GM12878 (cell line): ENCODE measurements around the gene XIAP. TPM values are rescaled to one million over a fixed set of nuclear protein-coding genes. Genes with fewer than 3 reads are reported as not detected.

ENCODE experiments used
- ATAC-seq: fragments of 200-7000 bp; cut with Tn5 transposase; 3 replicates; pipeline ENCODE4 v1.9.1; 2020; ENCODE audit warnings: mild to moderate bottlenecking, moderate library complexity
- BruUV-seq: library from RNA; stranded (reverse); fragments of 400-500 nt; replicated peaks from 2 replicates; lab custom pipeline; 2021; lab: Mats Ljungman, UMichigan
- CTCF ChIA-PET: fragments of 300-600 bp; sonication (Branson Sonifier 250); formaldehyde crosslinking; extraction: SDS; loops from one replicate; lab custom pipeline; 2021; ENCODE audit warnings: inconsistent platforms; lab: Yijun Ruan, JAX
- POLR2A ChIA-PET: fragments of 350-600 bp; formaldehyde crosslinking; extraction: SDS; loops from one replicate; lab custom pipeline; 2021; ENCODE audit warnings: inconsistent platforms; lab: Charles Lee
- RAD21 ChIA-PET: fragments of 300-600 bp; sonication (Branson Sonifier 250); formaldehyde crosslinking; loops from one replicate; lab custom pipeline; 2023; ENCODE audit warnings: antibody characterized with exemption; ENCODE audit not compliant: unreplicated experiment; lab: Charles Lee
- SMC1A ChIA-PET: fragments of 300-600 bp; sonication (Branson Sonifier 250); formaldehyde crosslinking; loops from one replicate; lab custom pipeline; 2023; ENCODE audit not compliant: unreplicated experiment, uncharacterized antibody; lab: Charles Lee
- DNase-seq: peaks from one replicate; pipeline ENCODE4 v3.0.0-alpha.2; 2011; ENCODE audit warnings: low read depth, low spot score
- FAIRE-seq: peaks from 3 replicates; lab custom pipeline; 2011; peaks lifted over from hg19 to GRCh38; lab: Jason Lieb, UNC
- H2AFZ ChIP-seq: 2 replicates; pipeline ENCODE4 v1.6.0; 2011; ENCODE audit warnings: low read depth, low read length, control low read depth; ENCODE audit not compliant: control insufficient read depth
- H3K27ac ChIP-seq: 2 replicates; pipeline ENCODE4 v1.5.1; 2011; ENCODE audit warnings: control low read depth; ENCODE audit not compliant: control insufficient read depth, insufficient read depth
- H3K27me3 ChIP-seq, 2 experiments: replicated peaks in 1 of 2; 2 replicates each; pipeline versions ENCODE4 v1.6.0 to v1.6.1; 2011; ENCODE audit warnings: low read length in 1 of 2; ENCODE audit not compliant: control insufficient read depth in 2 of 2, insufficient read depth in 2 of 2
- H3K36me3 ChIP-seq, 2 experiments: 2 replicates each; pipeline ENCODE4 v1.5.1; 2011; ENCODE audit warnings: low read length in 1 of 2; ENCODE audit not compliant: control insufficient read depth in 2 of 2, insufficient read depth in 2 of 2
- H3K4me1 ChIP-seq: 2 replicates; pipeline ENCODE4 v1.6.1; 2011; ENCODE audit warnings: mild to moderate bottlenecking, low read length, moderate library complexity, mixed read lengths; ENCODE audit not compliant: control insufficient read depth, insufficient read depth
- H3K4me2 ChIP-seq: 2 replicates; pipeline ENCODE4 v1.6.0; 2011; ENCODE audit warnings: control low read depth; ENCODE audit not compliant: control insufficient read depth, insufficient read depth
- H3K4me3 ChIP-seq: fragments of 200-600 bp; sonication (generic); 2 replicates; pipeline ENCODE4 v1.5.1; 2016
- H3K79me2 ChIP-seq: 2 replicates; pipeline ENCODE4 v1.6.0; 2011; ENCODE audit warnings: low read length; ENCODE audit not compliant: control insufficient read depth, insufficient read depth
- H3K9ac ChIP-seq: 2 replicates; pipeline ENCODE4 v1.8.0; 2011; ENCODE audit warnings: low read length, control low read depth, mixed read lengths; ENCODE audit not compliant: control insufficient read depth, insufficient read depth
- H3K9me3 ChIP-seq: replicated peaks from 3 replicates; pipeline ENCODE4 v1.5.1; 2011; ENCODE audit warnings: mild to moderate bottlenecking, low read length; ENCODE audit not compliant: control insufficient read depth, insufficient read depth
- H4K20me1 ChIP-seq: 2 replicates; pipeline ENCODE4 v1.6.0; 2011; ENCODE audit not compliant: control insufficient read depth, insufficient read depth
- ATF2 ChIP-seq: IDR thresholded peaks from 2 replicates; pipeline ENCODE4 v1.6.1; 2012; ENCODE audit warnings: low read length, inconsistent platforms
- BCL11A ChIP-seq: IDR thresholded peaks from 2 replicates; pipeline ENCODE4 v1.6.1; 2011; ENCODE audit warnings: low read depth, low read length
- ETV6 ChIP-seq, 2 experiments: fragments of 450-650 bp in 1 of 2; IDR thresholded peaks in 1 of 2; conservative IDR thresholded peaks in 1 of 2; 2 replicates each; pipeline ENCODE4 v1.6.1; 2014; ENCODE audit warnings: antibody characterized with exemption in 1 of 2, borderline replicate concordance in 1 of 2, low read depth in 1 of 2, mild to moderate bottlenecking in 1 of 2, moderate library complexity in 1 of 2
- GATAD2B ChIP-seq: fragments of 450-650 bp; conservative IDR thresholded peaks from 2 replicates; pipeline ENCODE4 v1.6.1; 2017; ENCODE audit warnings: low read depth, mild to moderate bottlenecking, moderate library complexity
- JUNB ChIP-seq: IDR thresholded peaks from 2 replicates; pipeline ENCODE4 v1.6.1; 2016; ENCODE audit warnings: antibody characterized with exemption, mild to moderate bottlenecking
- MEF2B ChIP-seq: fragments of 450-650 bp; IDR thresholded peaks from 2 replicates; pipeline ENCODE4 v1.6.1; 2018; ENCODE audit warnings: mild to moderate bottlenecking, moderate library complexity; ENCODE audit not compliant: partially characterized antibody, poor library complexity, severe bottlenecking
- NFIC ChIP-seq: IDR thresholded peaks from 2 replicates; pipeline ENCODE4 v1.6.1; 2012; ENCODE audit warnings: low read depth, mild to moderate bottlenecking, inconsistent platforms, low read length, moderate library complexity
- NR2C2 ChIP-seq: IDR thresholded peaks from 2 replicates; pipeline ENCODE4 v1.6.1; 2011; ENCODE audit warnings: borderline replicate concordance, low read depth; ENCODE audit not compliant: control insufficient read depth, insufficient read length
- RELA ChIP-seq: fragments of 450-650 bp; IDR thresholded peaks from 2 replicates; pipeline ENCODE4 v1.8.0; 2014; ENCODE audit warnings: borderline replicate concordance; ENCODE audit not compliant: partially characterized antibody
- RUNX3 ChIP-seq: IDR thresholded peaks from 2 replicates; pipeline ENCODE4 v1.6.1; 2012; ENCODE audit warnings: low read length, inconsistent platforms
- SPI1 ChIP-seq: IDR thresholded peaks from 2 replicates; pipeline ENCODE4 v1.6.1; 2011; ENCODE audit warnings: low read depth, mild to moderate bottlenecking, low read length, moderate library complexity, borderline replicate concordance; ENCODE audit not compliant: insufficient read depth
- STAT1 ChIP-seq: fragments of 450-650 bp; conservative IDR thresholded peaks from 2 replicates; pipeline ENCODE4 v1.6.1; 2014; ENCODE audit warnings: antibody characterized with exemption, mild to moderate bottlenecking
- USF2 ChIP-seq: IDR thresholded peaks from 2 replicates; pipeline ENCODE4 v1.6.1; 2011; ENCODE audit warnings: low read depth, low read length, improper control_type of control experiment, borderline replicate concordance
- WRNIP1 ChIP-seq: IDR thresholded peaks from 2 replicates; pipeline ENCODE4 v1.6.1; 2011; ENCODE audit warnings: low read depth, low read length, improper control_type of control experiment, borderline replicate concordance
- ZBTB11 ChIP-seq: fragments of 450-650 bp; formaldehyde crosslinking; IDR thresholded peaks from 2 replicates; pipeline ENCODE4 v1.5.0; 2022; ENCODE audit warnings: mild to moderate bottlenecking, missing genetic modification characterization
- ZNF217 ChIP-seq: fragments of 450-650 bp; IDR thresholded peaks from 2 replicates; pipeline ENCODE4 v1.6.1; 2017; ENCODE audit warnings: antibody characterized with exemption, mild to moderate bottlenecking
- WGBS: methylation state at CpG from one replicate; pipeline ENCODE4 v1.1.6; 2016; ENCODE audit warnings: low lambda C conversion rate; ENCODE audit not compliant: insufficient replicate concordance, insufficient coverage; ENCODE audit errors: missing lambda C conversion rate; 5-methylcytosine and 5-hydroxymethylcytosine counted together
- in situ Hi-C: fragments of 300-500 bp; cut with MboI; formaldehyde crosslinking; loops from 9 replicates; pipeline ENCODE4 v1.14.3; 2018; ENCODE audit warnings: mixed read lengths
- intact Hi-C: fragments of 100-400 bp; cut with micrococcal nuclease; formaldehyde crosslinking; loops from one replicate; pipeline ENCODE4 v1.14.2; 2022; ENCODE audit not compliant: unreplicated experiment
- polyA plus RNA-seq, 11 experiments: library from polyadenylated mRNA; depleted of rRNA in 4 of 11; unstranded in 6 of 11; stranded (reverse) in 5 of 11; fragments of >200 nt; fragmentation: Nextera tagmentation in 4 of 11; fragmentation: Illumina TruSeq in 1 of 11; extraction: Ambion mirVana in 4 of 11; extraction: Trizol in 1 of 11; gene quantifications; 1 replicate in 1 of 11; 2 replicates in 10 of 11; pipeline versions ENCODE4 v1.2.1 to v1.2.3, GENCODE V29; 2011 to 2016; ENCODE audit warnings: inconsistent platforms in 2 of 11, missing spikeins in 2 of 11, low read depth in 1 of 11
- total RNA-seq, 4 experiments: library from RNA; depleted of rRNA in 3 of 4; stranded (reverse); fragments of >200 nt in 3 of 4; fragmentation: Illumina TruSeq in 1 of 4; extraction: Trizol in 1 of 4; gene quantifications; 2 replicates each; pipeline versions ENCODE4 v1.2.1 to v1.2.3, GENCODE V29; 2013 to 2021

The XIAP gene
- total and polyA plus RNA-seq, 10 of the 15 experiments (the other 5 are each of a cell fraction or from before 2014, with no cell fraction given), result 3.3 to 21.1 (median 14.5) TPM

- TF ChIP-seq USF2, result no peak
Observed at GRCh38 chrX:123876844-123877243, 17.0 kb downstream of the XIAP start (continued).

GRCh38 chrX:123878252-123878721 is 18.4 kb downstream of the XIAP start:
- no peaks in the 10 kb centered on the region for H3K36me3 ChIP-seq
- BruUV-seq, result no TSS peak
- RAD21 ChIA-PET, result interaction anchor here (1.2 to 2.1 kb wide), 3 partner anchors 18 to 81 kb away, joined by 3 to 6 read pairs (median 6); no protein-coding TSS in a partner anchor
- FAIRE-seq (no peak), DNase-seq (no peak), ATAC-seq (peak; percentile 88)
- CTCF ChIA-PET, result interaction anchor here (0.6 to 1.2 kb wide), 4 partner anchors 10 to 142 kb away, joined by 3 read pairs; no protein-coding TSS in a partner anchor
- H3K9ac ChIP-seq, result no peak overlapping the region
- peak overlapping the region; percentile 63 for H3K4me2 ChIP-seq
- H3K4me1 ChIP-seq, result peaks cover 6% of the 10 kb centered on the region; the same call in 1 of the 2 replicates
- no peak overlapping the region for H2AFZ ChIP-seq
- peak overlapping the region; percentile 18; the same call in 1 of the 2 replicates for H3K4me3 ChIP-seq
- no peaks in the 10 kb centered on the region for H3K9me3 ChIP-seq
- no peaks in the 10 kb centered on the region for H3K27me3 ChIP-seq
- SMC1A ChIA-PET, result interaction anchor here (0.5 to 1.8 kb wide), 5 partner anchors 16 to 100 kb away, joined by 3 to 7 read pairs (median 4); no protein-coding TSS in a partner anchor
- 14% methylated on average over 2 of the region's 2 CpGs for WGBS
- H3K79me2 ChIP-seq, result peaks cover 10% of the 10 kb centered on the region
- H4K20me1 ChIP-seq, result no peaks in the 10 kb centered on the region
- in situ Hi-C loops (no loop called here), intact Hi-C loops (no loop called here)
- peak overlapping the region; percentile 65; the same call in 1 of the 2 replicates for H3K27ac ChIP-seq
- POLR2A ChIA-PET, result no interaction called here
- TF ChIP-seq JUNB (no peak), MEF2B (peak; percentile 76), ZNF217 (peak; percentile 36; the same call in 1 of the 2 replicates), ZBTB11 (CRISPR knock-in tag) (no peak), ATF2 (0 out of 2 replicates have a peak, but pooled peaks have one; percentile 10), SPI1 (peak; percentile 39; the same call in 1 of the 2 replicates), ETV6 (conservative IDR thresholded peaks at IDR 0.05 in 1 of 2, IDR thresholded peaks at IDR 0.05 in 1 of 2; ENCODE audit: borderline replicate concordance in 1 of 2, low read depth in 1 of 2) (peak in 1 of 2 experiments; percentile 33; a peak in 1 of 4 replicates), RELA (no peak), WRNIP1 (no peak), RUNX3 (peak; percentile 74), BCL11A (no peak), NR2C2 (no peak), NFIC (peak; percentile 62), GATAD2B (no peak), STAT1 (no peak)
